Liver (tissue), 3 donors: ENCODE results near the gene PSMB3.

ENCODE experiments used
- TAF1 ChIP-seq: conservative IDR thresholded peaks from 2 replicates; pipeline ENCODE4 v1.6.1; 2016; ENCODE audit warnings: antibody characterized with exemption, mild to moderate bottlenecking
- TF ChIP-seq, protein P1 (sequence below): fragments of 150-350 bp; IDR thresholded peaks from 2 replicates; pipeline ENCODE4 v1.5.1; 2017; ENCODE audit warnings: improper control_type of control experiment, low read depth, low read length; ENCODE audit not compliant: missing input control
- donor health status: healthy.
- donor health status: healthy.

DNA sequence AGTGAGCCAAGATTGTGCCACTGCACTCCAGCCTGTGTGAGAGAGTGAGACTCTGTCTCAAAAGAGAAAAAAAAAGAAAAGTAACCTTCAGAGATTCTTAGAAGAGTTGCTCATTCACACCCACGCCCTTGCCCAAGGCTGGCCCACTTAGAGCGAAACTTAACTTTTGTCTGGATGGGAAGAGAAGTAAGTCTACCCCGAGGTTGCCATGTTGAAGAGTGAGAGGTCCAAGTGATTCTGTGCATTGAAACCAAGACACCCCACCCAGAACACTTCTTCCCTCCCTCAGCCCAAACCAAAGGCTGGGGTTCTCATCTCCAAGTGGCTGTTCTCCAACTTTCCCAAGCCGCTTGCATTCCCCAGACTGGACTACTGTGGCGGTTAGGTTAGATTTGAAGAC lies 24.8 kb upstream of the PSMB3 start:
- TF ChIP-seq, protein P1, sequence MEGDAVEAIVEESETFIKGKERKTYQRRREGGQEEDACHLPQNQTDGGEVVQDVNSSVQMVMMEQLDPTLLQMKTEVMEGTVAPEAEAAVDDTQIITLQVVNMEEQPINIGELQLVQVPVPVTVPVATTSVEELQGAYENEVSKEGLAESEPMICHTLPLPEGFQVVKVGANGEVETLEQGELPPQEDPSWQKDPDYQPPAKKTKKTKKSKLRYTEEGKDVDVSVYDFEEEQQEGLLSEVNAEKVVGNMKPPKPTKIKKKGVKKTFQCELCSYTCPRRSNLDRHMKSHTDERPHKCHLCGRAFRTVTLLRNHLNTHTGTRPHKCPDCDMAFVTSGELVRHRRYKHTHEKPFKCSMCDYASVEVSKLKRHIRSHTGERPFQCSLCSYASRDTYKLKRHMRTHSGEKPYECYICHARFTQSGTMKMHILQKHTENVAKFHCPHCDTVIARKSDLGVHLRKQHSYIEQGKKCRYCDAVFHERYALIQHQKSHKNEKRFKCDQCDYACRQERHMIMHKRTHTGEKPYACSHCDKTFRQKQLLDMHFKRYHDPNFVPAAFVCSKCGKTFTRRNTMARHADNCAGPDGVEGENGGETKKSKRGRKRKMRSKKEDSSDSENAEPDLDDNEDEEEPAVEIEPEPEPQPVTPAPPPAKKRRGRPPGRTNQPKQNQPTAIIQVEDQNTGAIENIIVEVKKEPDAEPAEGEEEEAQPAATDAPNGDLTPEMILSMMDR = no peak
- TF ChIP-seq TAF1 = no peak
